GDM1 (cell line): ENCODE measurements around the gene FLT1.

Experiments used
- DNase-seq: peaks from one replicate; lab custom pipeline; 2025; lab: John Stamatoyannopoulos, UW

The FLT1 gene

DNA sequence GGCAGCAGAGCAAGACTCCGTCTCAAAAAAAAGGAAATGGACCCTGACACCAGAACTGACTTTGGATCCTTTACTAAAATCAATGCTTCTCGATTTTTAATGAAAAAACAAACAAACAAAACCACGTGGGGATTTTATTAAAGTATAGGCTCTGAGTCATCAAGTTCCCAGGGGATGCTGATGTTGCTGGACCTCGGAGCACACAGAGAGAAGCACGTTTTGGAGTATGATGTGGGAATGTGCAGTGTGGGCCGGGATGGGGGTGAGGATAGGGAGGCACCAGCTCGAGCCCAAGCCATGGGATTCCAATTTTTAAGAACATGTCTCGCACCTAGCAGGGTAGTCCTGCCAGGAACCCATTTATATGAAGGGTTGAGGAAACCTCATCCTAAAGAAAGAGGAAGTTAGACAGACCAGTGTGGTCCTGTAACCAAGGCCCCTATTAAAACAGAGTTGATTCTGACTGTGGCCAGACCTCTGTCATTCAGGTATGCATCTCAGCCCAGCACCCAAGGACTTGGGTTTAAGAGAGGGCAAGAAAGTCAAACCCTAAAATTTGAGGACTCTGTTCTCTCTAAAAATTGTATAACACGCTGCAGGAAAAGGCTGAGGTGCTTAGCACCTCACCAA lies 6.4 kb downstream of the FLT1 start:
- no peak for DNase-seq

DNA sequence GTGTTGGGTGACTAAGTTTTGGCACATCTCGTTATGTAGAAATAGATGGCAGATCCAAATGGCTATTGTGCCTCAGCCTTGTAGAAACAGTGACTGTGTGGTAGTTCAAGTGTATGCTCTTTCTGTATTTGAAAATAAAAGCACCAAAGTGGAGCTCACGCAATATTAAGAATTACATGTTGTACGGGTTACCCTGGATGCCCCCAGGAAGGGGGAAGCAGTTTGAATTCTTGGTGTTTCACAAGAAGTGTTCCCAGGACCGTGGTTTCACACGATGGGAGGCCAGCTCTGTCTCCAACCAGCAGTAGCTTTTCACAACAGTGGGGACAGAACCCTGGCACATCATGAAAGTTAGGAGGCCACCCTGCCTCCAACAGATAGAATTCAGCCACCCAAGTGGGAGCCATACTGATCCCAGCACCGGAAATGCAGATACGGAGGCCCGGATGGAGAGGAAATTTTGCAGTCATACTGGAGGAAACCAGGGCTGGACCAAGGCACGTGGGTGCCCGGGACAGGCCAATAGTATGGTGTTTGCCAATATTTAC lies 8.9 kb downstream of the FLT1 start:
- no peak for DNase-seq

DNA sequence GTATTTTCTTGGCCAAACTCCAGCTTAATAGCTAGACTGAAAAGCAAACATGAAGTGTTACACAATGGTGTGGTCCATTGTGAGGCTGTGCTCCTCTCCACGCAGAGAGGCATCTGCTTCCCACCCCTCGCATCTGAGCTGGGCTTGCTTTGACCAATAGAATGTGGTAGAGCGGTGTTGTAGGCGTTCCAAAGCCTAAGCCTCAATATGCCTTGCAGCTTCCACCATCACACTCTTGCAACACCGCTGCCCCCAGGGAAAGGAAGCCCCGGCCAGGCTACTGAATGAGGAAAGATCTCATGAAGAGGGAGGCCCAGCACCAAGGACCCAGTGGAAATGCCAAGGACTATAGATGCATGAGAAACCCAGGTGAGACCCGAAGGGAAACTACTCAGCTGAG lies 9.4 kb downstream of the FLT1 start:
- DNase-seq, result no peak

- no peak for DNase-seq
These were observed 9.8 kb downstream of the FLT1 start for GRCh38 chr13:28485097-28485496.

DNA sequence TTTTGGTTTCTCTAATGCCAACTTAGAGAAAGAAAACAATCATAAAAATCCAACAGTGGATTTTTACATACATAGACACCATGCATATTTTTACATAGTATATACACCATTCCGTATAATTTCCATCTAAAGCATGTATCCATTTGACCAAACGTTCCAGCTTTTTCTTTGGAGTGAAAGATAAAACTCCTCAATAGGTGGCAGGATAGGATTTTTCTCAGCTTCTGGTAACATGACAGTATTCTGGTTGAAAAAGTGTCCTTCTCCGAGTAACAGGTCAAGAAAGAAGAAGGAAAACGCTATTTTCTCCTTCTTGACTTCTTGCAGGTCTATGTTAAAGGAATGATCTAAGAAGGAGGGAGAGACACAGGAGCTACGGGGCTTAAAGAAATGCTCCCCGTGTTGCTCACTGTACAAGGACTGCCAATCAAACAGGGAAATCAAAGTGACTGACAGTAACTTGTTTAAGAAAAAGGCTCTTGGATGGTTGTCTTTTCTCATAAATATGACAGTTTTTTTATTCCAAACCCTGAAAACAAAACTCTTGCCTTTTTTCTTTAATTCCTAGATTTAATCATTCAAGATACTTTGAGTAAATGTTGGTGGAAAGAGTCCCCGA lies 11.5 kb downstream of the FLT1 start:
- no peak for DNase-seq

GRCh38 chr13:28479005-28479404 lies 15.9 kb downstream of the FLT1 start:
- DNase-seq, result no peak

GRCh38 chr13:28478127-28478526 lies 16.8 kb downstream of the FLT1 start:
- DNase-seq, result no peak

DNA sequence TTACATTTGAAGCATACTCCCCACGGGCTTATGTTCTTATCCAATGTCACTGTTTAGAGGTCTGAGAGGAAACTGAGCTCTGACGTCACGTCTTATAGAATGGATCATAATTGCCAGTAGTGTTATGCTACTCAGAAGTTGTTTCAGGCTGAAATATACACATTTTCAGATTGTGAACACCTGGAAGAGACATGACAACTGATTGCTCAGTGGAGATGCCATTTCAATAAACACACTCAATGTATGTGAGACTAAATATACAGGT lies 17.3 kb downstream of the FLT1 start:
- DNase-seq, result no peak

DNA sequence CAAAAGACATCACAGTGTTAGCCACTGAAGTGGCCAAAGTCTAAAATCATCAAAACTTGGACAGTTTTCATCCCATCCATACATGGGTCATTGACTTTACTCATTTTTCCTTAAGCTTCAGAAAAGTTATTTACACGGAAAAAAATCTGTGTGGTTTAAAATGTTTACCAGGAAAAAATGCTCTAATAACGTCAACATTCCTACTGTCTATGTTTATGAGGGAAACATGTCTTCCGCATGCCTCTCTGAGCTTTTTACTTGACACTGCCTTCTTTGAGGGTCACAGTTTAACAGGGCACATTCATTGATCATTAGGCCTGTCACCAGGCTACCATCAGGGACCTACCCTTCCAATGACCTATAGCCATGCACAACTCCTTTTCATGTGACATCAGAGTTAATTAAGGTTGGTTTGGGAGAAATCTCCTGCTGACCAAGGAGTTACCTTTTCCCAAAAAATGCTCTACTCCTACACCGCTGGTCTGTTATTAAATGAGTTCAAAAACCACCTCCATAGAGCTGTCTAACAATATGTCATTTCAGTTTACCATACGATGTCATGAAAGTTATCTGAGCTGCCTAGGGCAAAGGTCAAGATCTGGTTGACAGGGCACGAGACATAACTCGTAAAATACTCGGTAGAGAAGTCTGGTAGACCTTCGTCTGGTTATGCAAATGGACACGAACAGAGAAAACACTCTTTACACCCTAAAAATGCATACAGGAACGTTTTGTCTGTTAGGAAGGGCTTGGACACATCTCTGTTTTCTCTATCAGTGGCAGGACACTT lies 17.8 kb downstream of the FLT1 start:
- DNase-seq, result no peak

DNA sequence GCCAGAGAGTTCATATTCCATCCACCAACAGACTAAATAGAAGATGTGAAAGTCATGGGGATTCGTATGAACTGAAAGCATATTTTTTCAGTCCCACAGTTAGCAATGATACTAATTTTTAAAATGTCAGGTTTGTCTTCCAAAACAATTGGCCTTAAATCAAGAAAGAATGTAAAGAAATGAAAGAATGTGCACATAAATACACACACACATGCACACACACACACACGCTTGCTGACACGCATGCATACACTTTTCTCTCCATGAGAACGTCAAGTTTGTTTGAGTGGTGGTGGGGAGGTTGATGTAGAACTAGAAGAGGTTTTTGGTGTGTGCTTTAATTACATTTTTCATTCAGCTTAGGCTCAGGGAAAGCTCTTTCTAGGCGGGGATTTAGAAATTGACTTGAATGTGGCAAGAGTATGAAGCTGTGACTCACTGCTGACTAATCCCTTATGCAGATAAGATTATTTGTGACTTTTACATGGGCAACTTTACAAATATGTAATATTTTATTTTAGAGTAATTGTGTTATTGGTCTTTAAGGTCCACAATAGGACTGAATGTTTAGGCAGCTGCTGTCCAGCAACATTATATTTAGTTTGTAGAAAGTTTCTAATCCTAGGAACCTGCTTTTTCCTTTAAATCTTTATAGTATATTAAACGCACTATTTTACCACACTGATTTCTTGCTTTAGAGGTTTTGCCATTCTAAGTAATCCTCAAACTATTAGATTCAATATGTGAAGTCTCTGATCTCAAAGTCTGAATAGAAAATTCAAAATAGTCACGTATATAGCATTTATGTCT lies 18.8 kb downstream of the FLT1 start:
- DNase-seq, result no peak

DNA sequence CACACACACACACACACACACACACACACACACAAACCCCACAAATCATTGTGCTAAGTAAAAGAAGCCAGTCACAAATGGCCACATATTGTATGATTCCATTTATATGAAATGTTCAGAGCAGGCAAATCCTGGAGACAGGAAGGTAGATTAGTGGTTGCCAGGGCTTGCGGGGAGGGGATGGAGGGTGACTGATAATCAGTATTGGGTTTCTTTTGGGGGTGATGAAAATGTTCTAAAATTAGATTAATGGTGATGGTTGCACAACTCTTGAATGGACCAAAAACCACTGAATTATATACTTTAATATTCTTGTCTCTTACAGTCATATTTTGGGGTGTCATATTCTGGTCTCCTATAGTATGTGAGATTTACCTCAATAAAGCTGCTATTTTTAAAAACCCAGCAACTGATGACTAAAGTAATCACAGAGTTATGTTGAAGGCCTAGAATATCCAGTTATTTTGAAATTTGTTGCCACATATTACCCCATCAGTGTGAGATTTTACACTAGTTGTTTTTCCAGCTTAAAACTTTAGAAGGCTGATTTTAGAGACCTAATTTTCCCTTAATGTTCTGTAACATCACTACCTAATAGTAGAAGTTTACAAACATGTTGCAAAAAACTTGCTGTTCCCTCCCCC lies 20.3 kb downstream of the FLT1 start:
- no peak for DNase-seq

GRCh38 chr13:28473044-28473443 lies 21.9 kb downstream of the FLT1 start:
- DNase-seq, result no peak

DNA sequence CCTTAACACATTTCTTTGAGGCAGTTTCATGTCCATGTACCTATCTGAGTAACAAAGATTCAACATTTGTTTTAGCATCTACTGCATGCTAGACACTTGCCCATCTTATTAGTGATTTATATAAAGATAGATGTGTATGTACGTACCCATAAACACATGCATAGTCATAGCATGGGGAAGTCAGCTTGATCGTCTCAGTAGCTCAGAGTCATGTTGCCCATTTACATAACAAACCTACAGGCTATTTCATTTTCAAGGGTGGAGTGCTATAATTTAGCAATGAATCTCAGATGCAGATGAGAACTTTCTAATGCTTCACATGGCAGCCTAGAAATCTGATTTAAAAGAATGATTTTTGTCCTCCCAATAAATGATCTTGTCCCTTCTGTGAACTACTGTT lies 23.5 kb downstream of the FLT1 start:
- no peak for DNase-seq

DNA sequence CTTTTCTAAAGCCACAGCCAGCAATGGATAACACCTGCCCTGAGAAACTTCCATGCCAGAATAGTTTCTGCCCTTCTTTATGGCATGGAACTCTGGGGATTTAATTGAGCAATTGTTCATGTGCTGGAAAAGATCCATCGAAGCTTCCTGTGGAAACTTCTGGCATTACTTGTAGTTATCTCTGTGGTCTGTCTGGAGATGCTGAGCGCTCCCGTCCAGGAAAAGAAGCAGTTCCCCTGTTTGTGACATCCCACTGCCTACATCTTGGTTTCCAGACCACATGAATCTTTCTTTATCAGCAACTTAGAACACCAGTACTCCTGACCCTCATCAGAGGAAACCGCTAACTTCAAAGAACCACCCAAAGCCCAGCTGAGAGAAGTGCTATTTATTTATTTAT lies 24.6 kb downstream of the FLT1 start:
- no peak for DNase-seq

DNA sequence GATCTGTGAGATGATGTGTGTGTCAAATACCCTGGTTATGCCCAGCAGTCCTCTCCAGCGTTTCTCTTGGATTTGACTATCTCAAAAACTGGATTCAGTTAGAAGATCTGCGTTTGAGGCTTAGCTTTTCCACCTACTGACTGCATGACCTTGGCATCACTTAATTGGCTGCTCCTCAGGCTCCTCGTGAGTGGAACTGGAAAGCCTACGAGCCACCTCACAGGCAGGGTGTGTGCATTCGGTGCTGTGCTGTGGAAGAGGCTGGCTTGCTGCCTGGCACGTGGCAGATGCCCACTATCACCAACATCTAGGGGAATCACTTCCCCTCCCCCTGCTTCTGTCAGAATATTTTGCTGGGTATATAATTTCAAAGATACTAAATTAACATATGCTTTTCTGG lies 25.6 kb downstream of the FLT1 start:
- no peak for DNase-seq

DNA sequence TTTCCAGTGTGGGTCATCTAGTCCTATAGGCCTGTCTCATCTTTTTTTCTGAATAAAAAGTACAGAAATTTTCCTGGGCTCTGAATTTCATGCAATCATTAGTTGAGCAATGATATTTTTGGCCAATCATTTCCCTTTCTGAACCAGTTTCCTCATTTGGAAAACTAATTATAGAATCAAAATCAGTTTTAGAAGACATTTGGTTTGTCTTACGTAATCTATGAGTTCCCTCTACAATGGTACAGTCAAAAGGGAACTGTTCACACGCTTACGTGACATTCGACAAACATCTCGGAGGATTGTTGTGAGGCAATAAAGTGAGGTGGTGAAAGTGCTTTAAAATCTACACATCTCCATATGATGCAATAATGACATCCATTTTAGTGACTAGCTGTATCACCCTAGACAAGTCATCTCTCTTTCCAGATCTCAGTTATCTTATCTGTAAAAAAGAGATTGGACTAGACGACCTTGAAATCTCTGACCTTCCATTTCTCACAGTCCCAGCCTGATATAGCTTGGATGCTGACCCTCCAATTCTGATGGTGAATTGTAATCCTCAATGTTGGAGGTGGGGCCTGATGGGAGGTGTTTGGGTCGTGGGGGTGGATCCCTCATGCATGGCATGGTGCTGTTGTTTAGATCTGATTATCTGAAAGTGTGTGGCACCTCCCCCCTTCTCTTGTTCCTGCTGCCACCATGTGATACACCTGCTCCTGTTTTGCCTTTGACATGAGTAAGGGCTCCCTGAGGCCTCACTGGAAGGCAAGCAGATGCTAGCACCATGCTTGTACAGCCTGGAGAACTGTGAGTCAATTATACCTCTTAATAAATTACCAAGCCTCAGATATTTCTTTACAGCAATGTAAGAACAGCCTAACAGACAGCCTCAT lies 26.7 kb downstream of the FLT1 start:
- DNase-seq, result no peak

DNA sequence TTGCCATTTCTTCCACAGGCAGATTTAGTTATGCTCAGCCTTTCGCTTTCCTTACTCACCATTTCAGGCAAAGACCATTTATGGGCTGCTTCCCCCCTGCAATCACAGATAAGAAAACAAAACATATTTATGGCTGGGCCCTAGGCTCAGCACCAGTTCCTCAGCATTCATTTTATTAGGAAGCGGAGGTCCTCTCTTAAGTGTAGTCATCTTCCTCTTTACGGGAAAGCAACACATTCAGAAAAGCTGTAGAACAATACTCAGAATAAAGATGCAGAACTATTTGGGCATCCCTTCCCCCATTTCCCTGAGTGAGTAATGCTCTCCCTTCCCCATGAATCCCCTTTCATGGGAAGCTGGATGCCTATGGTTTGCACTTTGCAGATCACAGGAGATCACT lies 27.9 kb downstream of the FLT1 start:
- no peak for DNase-seq

GRCh38 chr13:28466151-28466550 lies 28.8 kb downstream of the FLT1 start:
- no peak for DNase-seq

DNA sequence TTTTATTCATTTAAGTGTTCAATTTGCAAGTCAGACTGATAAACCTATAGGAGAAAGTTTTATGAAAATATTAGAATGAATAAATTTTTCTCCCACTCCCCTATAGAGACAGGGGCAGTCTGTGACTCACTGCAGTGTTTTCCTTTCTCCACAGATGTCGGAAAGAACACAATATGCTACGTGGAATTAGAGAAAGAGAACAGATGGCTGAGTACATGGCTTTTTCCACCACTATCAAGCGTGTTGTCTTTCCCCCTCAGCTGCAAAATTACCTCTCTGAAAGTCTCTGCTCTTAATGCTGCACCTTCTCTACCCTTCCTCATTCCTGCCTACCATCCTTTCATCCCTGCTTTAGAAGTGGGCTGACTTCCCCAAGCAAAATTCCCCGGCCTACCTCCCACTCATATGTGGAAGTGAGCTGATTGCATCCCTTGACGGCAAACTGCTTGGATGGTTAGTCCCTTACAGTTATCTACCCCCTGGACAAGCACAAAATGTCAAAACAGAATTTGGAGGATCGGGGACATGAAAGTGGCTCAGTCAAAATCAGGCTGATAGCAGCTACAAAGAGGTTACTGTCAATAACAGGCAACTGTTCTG lies 30.0 kb downstream of the FLT1 start:
- no peak for DNase-seq

GRCh38 chr13:28463481-28463880 lies 31.4 kb downstream of the FLT1 start:
- DNase-seq, result no peak

GRCh38 chr13:28459911-28460310 lies 35.0 kb downstream of the FLT1 start:
- no peak for DNase-seq
